ENCODE measurements around the gene LCAT. TPM values are rescaled to one million over a fixed set of nuclear protein-coding genes. Genes with fewer than 3 reads are reported as not detected.
A peak's percentile ranks its signal among the peaks of the same experiment; 100 is the strongest.

The LCAT gene
- total and polyA plus RNA-seq, 9 donors: 7.5 to 31.2 (median 16.8) TPM

DNA sequence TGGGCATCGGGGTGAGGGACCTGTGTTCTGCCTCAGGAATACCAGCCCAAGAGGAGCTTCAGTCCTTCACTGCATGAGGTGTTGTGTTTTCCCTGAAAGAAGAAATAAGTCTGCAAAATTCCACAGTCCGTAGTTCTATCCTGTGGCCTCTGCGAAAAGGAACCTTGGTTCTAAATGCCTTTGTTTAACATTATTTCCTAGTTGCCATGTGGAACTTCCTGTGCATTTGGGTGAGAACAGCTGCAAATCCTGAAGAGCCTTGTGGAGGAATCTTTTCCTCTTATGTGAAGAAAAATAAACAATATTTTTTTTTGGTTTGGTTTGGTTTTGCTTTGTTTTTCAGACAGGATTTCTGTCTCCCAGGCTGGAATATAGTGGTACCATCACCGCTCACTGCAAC is 41.1 kb downstream of the LCAT start:
- Histone ChIP-seq H3K4me1 (ENCODE audit: insufficient read depth) (peaks cover 2% of the 10 kb centered on the region), H3K9me3 (no peaks in the 10 kb centered on the region), H3K4me3 (no peak overlapping the region), H3K27me3 (no peaks in the 10 kb centered on the region), H3K27ac (no peak overlapping the region), H3K36me3 (no peaks in the 10 kb centered on the region)
- DNase-seq: no peak
- TF ChIP-seq EP300 (IDR thresholded peaks at IDR 0.05): no peak
- TF ChIP-seq, protein P1, sequence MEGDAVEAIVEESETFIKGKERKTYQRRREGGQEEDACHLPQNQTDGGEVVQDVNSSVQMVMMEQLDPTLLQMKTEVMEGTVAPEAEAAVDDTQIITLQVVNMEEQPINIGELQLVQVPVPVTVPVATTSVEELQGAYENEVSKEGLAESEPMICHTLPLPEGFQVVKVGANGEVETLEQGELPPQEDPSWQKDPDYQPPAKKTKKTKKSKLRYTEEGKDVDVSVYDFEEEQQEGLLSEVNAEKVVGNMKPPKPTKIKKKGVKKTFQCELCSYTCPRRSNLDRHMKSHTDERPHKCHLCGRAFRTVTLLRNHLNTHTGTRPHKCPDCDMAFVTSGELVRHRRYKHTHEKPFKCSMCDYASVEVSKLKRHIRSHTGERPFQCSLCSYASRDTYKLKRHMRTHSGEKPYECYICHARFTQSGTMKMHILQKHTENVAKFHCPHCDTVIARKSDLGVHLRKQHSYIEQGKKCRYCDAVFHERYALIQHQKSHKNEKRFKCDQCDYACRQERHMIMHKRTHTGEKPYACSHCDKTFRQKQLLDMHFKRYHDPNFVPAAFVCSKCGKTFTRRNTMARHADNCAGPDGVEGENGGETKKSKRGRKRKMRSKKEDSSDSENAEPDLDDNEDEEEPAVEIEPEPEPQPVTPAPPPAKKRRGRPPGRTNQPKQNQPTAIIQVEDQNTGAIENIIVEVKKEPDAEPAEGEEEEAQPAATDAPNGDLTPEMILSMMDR (IDR thresholded peaks at IDR 0.05): no peak
- no peak for TF ChIP-seq POLR2A (IDR thresholded peaks at IDR 0.05)
- intact Hi-C loops (cut with DNase I): no loop called here
- WGBS, 3 donors: 23 to 55% (median 34%) methylated on average over 4 of the region's 4 CpGs

GRCh38 chr16:67901734-67902133 is 42.2 kb downstream of the LCAT start:
- H3K27me3 ChIP-seq: no peaks in the 10 kb centered on the region
- 88 to 93% (median 93%) methylated on average over 5 of the region's 5 CpGs for WGBS, 3 donors

DNA sequence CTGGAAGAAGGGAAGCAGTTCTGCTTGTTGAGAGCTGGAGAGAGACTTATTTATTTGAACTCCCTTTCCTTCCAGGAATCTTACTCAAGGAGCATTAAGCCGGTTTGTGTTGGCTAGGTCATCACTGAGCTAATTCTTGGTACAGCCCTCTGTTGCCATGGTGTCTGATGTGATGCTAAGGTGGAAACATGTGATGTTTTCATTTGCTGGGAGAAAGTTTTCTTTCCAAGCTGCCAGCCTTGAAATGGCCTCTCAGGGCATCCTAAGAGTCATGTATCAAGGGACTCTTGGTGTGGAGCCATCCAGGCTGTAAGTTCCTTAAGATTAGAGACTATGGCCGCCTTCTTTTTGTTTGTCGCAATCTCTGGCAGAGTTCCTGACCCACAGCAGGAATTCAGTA is 46.7 kb downstream of the LCAT start:
- TF ChIP-seq POLR2A (IDR thresholded peaks at IDR 0.05): no peak
- TF ChIP-seq, protein P1 (IDR thresholded peaks at IDR 0.05): no peak
- TF ChIP-seq EP300 (IDR thresholded peaks at IDR 0.05): no peak
- H3K4me3 ChIP-seq: no peak overlapping the region
- H3K27ac ChIP-seq: peak overlapping the region in 1 of 2 donors; percentile 66
- no peaks in the 10 kb centered on the region for H3K27me3 ChIP-seq
- H3K36me3 ChIP-seq: no peaks in the 10 kb centered on the region
- no peaks in the 10 kb centered on the region for H3K9me3 ChIP-seq
- 30 to 43% (median 35%) methylated on average over 3 of the region's 3 CpGs for WGBS, 3 donors
- peak in 1 of 5 donors; percentile 53 for DNase-seq
- H3K4me1 ChIP-seq (ENCODE audit: insufficient read depth): peaks cover 16% of the 10 kb centered on the region
- intact Hi-C loops (cut with DNase I): no loop called here

More at GRCh38 chr16:67901734-67902133, 42.2 kb downstream of the LCAT start:
- no peaks in the 10 kb centered on the region for H3K36me3 ChIP-seq
- no peak overlapping the region for H3K4me3 ChIP-seq
- H3K9me3 ChIP-seq: no peaks in the 10 kb centered on the region
- H3K27ac ChIP-seq: no peak overlapping the region
- no peak for DNase-seq
- intact Hi-C loops (cut with DNase I): no loop called here
- peaks cover 5% of the 10 kb centered on the region for H3K4me1 ChIP-seq (ENCODE audit: insufficient read depth)
- TF ChIP-seq, protein P1 (IDR thresholded peaks at IDR 0.05): no peak

DNA sequence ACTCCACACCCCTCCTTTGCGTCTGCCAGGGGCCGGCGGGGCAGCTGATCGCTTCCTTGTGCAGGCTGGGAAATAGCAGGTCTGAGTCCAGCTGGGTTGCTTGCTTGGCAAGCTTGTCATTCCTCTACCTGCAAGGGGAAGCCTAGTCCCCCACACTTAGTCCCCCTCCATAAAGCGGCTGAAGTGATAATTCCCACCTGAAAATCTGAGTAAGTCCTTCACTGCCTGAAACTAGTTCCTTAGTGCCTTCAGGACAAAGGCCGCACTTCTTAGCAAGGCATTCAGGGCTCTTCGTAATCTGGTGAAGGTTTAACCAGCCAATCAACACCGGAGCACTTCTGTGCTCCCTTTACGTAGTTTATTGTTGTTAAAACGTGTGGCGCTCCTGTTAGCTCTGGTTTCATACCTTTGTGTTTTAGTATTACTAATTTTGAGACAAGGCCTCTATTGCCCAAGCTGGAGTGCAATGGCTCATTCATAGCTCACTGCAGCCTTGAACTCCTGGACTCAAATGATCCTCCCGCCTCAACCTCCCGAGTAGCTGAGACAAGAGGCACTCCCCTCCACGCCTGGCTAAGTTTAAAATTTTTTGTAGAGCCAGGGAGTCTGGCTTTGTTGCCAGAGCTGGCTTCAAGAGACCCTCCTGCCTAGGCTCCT is 50.0 kb downstream of the LCAT start:
- Histone ChIP-seq H3K4me3 (peak overlapping the region; percentile 89), H3K36me3 (no peaks in the 10 kb centered on the region), H3K27ac (peak overlapping the region; percentile 90 to 94), H3K4me1 (ENCODE audit: insufficient read depth) (peaks cover 16% of the 10 kb centered on the region), H3K27me3 (no peaks in the 10 kb centered on the region), H3K9me3 (no peaks in the 10 kb centered on the region)
- no peak for DNase-seq
- intact Hi-C loops (cut with DNase I): no loop called here
- 8 to 14% (median 10%) methylated on average over 14 of the region's 14 CpGs for whole genome bisulfite sequencing, 3 donors
- TF ChIP-seq, protein P1 (IDR thresholded peaks at IDR 0.05): no peak
- TF ChIP-seq EP300 (IDR thresholded peaks at IDR 0.05) (no peak), POLR2A (IDR thresholded peaks at IDR 0.05) (no peak)
